ENCODE results near the gene LRRTM3. TPM values are rescaled to one million over a fixed set of nuclear protein-coding genes. Genes with fewer than 3 reads are reported as not detected.

LRRTM3 gene
- total and polyA plus RNA-seq, 5 donors = 0.02 TPM; not detected in 4

- ATAC-seq = no peak
- no peak overlapping the region for H3K4me3 ChIP-seq (ENCODE audit: low read length)
- H3K9me3 ChIP-seq (ENCODE audit: control insufficient read depth, low read length) = no peaks in the 10 kb centered on the region
- H3K27me3 ChIP-seq (ENCODE audit: control insufficient read depth, insufficient read depth) = no peaks in the 10 kb centered on the region
- intact Hi-C loops (cut with DNase I) = no loop called here
- H3K4me1 ChIP-seq (ENCODE audit: control insufficient read depth, insufficient read depth, low read length) = no peaks in the 10 kb centered on the region
- peak in 1 of 3 donors; percentile 16 for DNase-seq
- H3K27ac ChIP-seq (ENCODE audit: low read length) = no peak overlapping the region
- WGBS = 57% methylated on average over 6 of the region's 6 CpGs
These were observed 57.1 kb downstream of the LRRTM3 start for GRCh38 chr10:66982792-66983474.

- Histone ChIP-seq H3K9me3 (ENCODE audit: control insufficient read depth, low read length) (no peaks in the 10 kb centered on the region), H3K4me3 (ENCODE audit: low read length) (no peak overlapping the region), H3K27ac (ENCODE audit: low read length) (no peak overlapping the region), H3K27me3 (ENCODE audit: control insufficient read depth, insufficient read depth) (no peaks in the 10 kb centered on the region), H3K4me1 (ENCODE audit: control insufficient read depth, insufficient read depth, low read length) (no peaks in the 10 kb centered on the region)
- intact Hi-C loops (cut with DNase I) = no loop called here
- no peak for ATAC-seq
- no peak for DNase-seq
These were observed 57.6 kb downstream of the LRRTM3 start for GRCh38 chr10:66983475-66983818.

DNA sequence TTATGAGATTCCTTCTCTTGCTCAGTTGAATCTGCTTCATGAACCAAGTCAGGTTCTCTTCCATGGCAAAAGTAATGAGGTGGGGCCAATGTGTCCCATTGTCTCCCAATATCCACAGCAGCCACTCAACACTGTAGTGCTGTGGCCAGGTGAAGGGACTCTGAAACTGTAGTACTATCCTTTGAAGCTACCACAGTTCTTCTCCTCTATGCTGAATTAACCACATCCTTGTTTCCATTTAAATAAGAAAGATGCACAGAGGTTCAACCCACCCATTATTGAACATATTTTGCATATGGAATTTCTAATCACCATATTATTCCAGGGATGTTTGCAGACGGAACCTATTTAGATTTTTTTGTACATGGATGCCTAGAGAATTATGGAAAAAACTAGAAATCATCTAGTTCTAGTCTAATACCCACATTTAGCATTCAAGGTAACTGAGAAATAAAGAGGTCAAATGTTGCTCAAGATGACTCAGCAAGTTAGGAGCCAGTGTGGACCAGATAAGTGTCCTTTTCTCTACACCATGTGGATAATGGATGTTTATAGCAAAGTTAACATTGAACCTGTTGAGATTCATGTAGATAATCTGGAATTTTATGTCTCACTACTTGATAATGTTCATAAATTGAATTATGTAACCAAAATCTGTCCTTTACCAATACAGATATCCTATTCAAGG lies 64.5 kb downstream of the LRRTM3 start:
- intact Hi-C loops (cut with DNase I) = no loop called here
- no peaks in the 10 kb centered on the region for H3K4me1 ChIP-seq (ENCODE audit: control insufficient read depth, insufficient read depth, low read length)
- no peaks in the 10 kb centered on the region for H3K9me3 ChIP-seq (ENCODE audit: control insufficient read depth, low read length)
- 84% methylated on average over 1 of the region's 1 CpG for WGBS
- H3K27me3 ChIP-seq (ENCODE audit: control insufficient read depth, insufficient read depth) = no peaks in the 10 kb centered on the region
- H3K27ac ChIP-seq (ENCODE audit: low read length) = no peak overlapping the region
- H3K4me3 ChIP-seq (ENCODE audit: low read length) = no peak overlapping the region
- DNase-seq (no peak), ATAC-seq (no peak)

- Histone ChIP-seq H3K9me3 (ENCODE audit: control insufficient read depth, low read length) (no peaks in the 10 kb centered on the region), H3K4me3 (ENCODE audit: low read length) (no peak overlapping the region), H3K27me3 (ENCODE audit: control insufficient read depth, insufficient read depth) (no peaks in the 10 kb centered on the region), H3K27ac (ENCODE audit: low read length) (no peak overlapping the region), H3K4me1 (ENCODE audit: control insufficient read depth, insufficient read depth, low read length) (peaks cover 2% of the 10 kb centered on the region)
- intact Hi-C loops (cut with DNase I) = no loop called here
- 45% methylated on average over 1 of the region's 1 CpG for WGBS
- ATAC-seq (no peak), DNase-seq (no peak)
These were observed 71.2 kb downstream of the LRRTM3 start for GRCh38 chr10:66996996-66997395.

DNA sequence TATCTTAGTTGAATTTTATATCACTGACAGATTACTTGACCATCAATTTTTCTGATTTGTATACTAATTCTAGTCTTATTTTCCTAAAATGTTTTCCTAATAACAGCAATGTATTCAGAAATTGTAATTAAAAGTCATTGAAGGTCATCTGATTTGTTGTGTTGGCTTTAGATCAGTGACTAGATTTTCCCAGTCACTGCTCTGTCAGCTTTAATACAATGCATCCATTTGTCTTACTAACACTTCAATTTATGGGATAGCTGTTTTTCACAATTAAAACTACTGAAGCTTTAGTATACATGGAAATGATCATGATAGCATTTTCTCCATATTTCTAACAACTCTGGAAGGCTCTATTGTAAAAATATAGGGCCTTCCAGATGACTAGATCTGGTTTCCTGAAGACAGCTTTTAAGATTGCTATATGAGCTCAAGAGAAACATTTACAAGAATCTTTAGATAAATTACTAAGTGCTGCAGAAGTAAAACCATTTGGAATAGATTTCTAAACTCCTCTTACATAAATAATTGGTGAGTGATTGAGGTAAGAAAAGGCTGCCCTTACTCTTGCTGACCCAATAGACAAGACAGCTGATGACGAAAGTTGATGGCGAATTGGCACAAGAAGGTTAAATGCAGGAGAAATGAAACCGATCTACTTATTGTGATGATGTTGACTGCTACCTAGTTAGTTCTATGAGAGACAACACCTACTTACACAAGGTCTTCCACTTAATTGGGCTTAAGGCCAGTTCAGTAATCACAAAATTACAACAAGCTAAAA lies 74.1 kb downstream of the LRRTM3 start:
- intact Hi-C loops (cut with DNase I) = no loop called here
- 93% methylated on average over 3 of the region's 3 CpGs for WGBS

DNA sequence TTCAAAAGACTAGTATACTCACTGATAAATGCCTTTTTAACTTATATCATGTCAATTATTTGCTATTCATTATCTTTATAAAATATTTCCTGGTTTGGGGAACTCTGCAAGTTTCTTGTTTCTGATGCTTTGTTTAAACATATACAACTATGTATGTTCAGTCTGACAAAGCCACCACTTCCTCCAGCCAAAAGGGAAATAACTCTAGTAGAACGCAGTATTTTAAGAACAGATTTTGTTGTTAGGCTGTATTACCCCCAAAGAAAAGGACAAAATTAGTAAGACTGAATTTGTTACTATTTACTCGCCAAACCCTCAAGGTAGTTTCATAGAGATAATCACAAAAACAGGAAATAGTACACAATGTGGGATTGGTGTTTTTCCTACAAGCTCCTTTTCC lies 78.9 kb downstream of the LRRTM3 start:
- no peaks in the 10 kb centered on the region for H3K9me3 ChIP-seq (ENCODE audit: control insufficient read depth, low read length)
- no peaks in the 10 kb centered on the region for H3K27me3 ChIP-seq (ENCODE audit: control insufficient read depth, insufficient read depth)
- H3K4me1 ChIP-seq (ENCODE audit: control insufficient read depth, insufficient read depth, low read length) = peaks cover 2% of the 10 kb centered on the region
- H3K4me3 ChIP-seq (ENCODE audit: low read length) = no peak overlapping the region
- 62% methylated on average over 2 of the region's 2 CpGs for WGBS
- no peak overlapping the region for H3K27ac ChIP-seq (ENCODE audit: low read length)
- intact Hi-C loops (cut with DNase I) = no loop called here
- no peak for ATAC-seq
- no peak for DNase-seq

More for the DNA sequence above, 74.1 kb downstream of the LRRTM3 start:
- DNase-seq (no peak), ATAC-seq (no peak)
- Histone ChIP-seq H3K27ac (ENCODE audit: low read length) (no peak overlapping the region), H3K4me1 (ENCODE audit: control insufficient read depth, insufficient read depth, low read length) (peaks cover 2% of the 10 kb centered on the region), H3K4me3 (ENCODE audit: low read length) (no peak overlapping the region), H3K9me3 (ENCODE audit: control insufficient read depth, low read length) (no peaks in the 10 kb centered on the region), H3K27me3 (ENCODE audit: control insufficient read depth, insufficient read depth) (no peaks in the 10 kb centered on the region)

- 61% methylated on average over 1 of the region's 1 CpG for WGBS
- Histone ChIP-seq H3K27me3 (ENCODE audit: control insufficient read depth, insufficient read depth) (no peaks in the 10 kb centered on the region), H3K9me3 (ENCODE audit: control insufficient read depth, low read length) (no peaks in the 10 kb centered on the region), H3K4me3 (ENCODE audit: low read length) (no peak overlapping the region), H3K4me1 (ENCODE audit: control insufficient read depth, insufficient read depth, low read length) (no peaks in the 10 kb centered on the region), H3K27ac (ENCODE audit: low read length) (no peak overlapping the region)
- intact Hi-C loops (cut with DNase I) = no loop called here
- ATAC-seq (no peak), DNase-seq (no peak)
These were observed 80.1 kb downstream of the LRRTM3 start for GRCh38 chr10:67005981-67006380.

GRCh38 chr10:67011480-67011879 lies 85.6 kb downstream of the LRRTM3 start:
- ATAC-seq (no peak), DNase-seq (no peak)
- WGBS = 98% methylated on average over 1 of the region's 1 CpG
- Histone ChIP-seq H3K27me3 (ENCODE audit: control insufficient read depth, insufficient read depth) (no peaks in the 10 kb centered on the region), H3K27ac (ENCODE audit: low read length) (no peak overlapping the region), H3K4me1 (ENCODE audit: control insufficient read depth, insufficient read depth, low read length) (no peaks in the 10 kb centered on the region), H3K4me3 (ENCODE audit: low read length) (no peak overlapping the region), H3K9me3 (ENCODE audit: control insufficient read depth, low read length) (no peaks in the 10 kb centered on the region)
- intact Hi-C loops (cut with DNase I) = no loop called here

DNA sequence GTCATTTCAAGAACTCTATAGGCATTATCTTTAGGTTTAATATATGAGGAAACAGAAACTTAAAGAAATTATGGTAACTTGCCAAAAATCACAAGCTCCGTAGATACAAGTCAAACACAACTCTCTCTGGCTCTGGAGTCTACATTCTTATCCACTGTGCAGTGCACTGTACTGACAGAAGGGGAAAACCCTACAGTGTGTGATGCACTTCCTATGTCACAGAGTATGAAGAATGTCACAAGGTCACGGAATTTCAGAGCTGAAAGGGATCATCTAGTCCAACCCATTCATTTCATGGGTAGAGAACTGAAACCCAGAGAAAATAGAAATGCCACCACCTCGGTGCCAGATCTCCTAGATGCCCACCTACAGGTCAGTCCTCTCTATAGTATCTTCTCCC lies 86.1 kb downstream of the LRRTM3 start:
- intact Hi-C loops (cut with DNase I) = no loop called here
- DNase-seq (no peak), ATAC-seq (no peak)
- Histone ChIP-seq H3K27me3 (ENCODE audit: control insufficient read depth, insufficient read depth) (no peaks in the 10 kb centered on the region), H3K4me1 (ENCODE audit: control insufficient read depth, insufficient read depth, low read length) (no peaks in the 10 kb centered on the region), H3K4me3 (ENCODE audit: low read length) (no peak overlapping the region), H3K27ac (ENCODE audit: low read length) (no peak overlapping the region), H3K9me3 (ENCODE audit: control insufficient read depth, low read length) (no peaks in the 10 kb centered on the region)
- 62% methylated on average over 3 of the region's 3 CpGs for WGBS

- intact Hi-C loops (cut with DNase I) = no loop called here
These were observed 89.4 kb downstream of the LRRTM3 start for GRCh38 chr10:67015225-67015624.

GRCh38 chr10:67017218-67017617 lies 91.4 kb downstream of the LRRTM3 start:
- Histone ChIP-seq H3K27me3 (ENCODE audit: control insufficient read depth, insufficient read depth) (no peaks in the 10 kb centered on the region), H3K4me1 (ENCODE audit: control insufficient read depth, insufficient read depth, low read length) (no peaks in the 10 kb centered on the region), H3K9me3 (ENCODE audit: control insufficient read depth, low read length) (no peaks in the 10 kb centered on the region), H3K4me3 (ENCODE audit: low read length) (no peak overlapping the region), H3K27ac (ENCODE audit: low read length) (no peak overlapping the region)
- no peak for ATAC-seq
- 83% methylated on average over 2 of the region's 2 CpGs for WGBS
- intact Hi-C loops (cut with DNase I) = no loop called here
- DNase-seq = no peak

More at GRCh38 chr10:67015225-67015624, 89.4 kb downstream of the LRRTM3 start:
- H3K4me3 ChIP-seq (ENCODE audit: low read length) = no peak overlapping the region
- H3K27ac ChIP-seq (ENCODE audit: low read length) = no peak overlapping the region
- no peaks in the 10 kb centered on the region for H3K9me3 ChIP-seq (ENCODE audit: control insufficient read depth, low read length)
- H3K27me3 ChIP-seq (ENCODE audit: control insufficient read depth, insufficient read depth) = no peaks in the 10 kb centered on the region
- H3K4me1 ChIP-seq (ENCODE audit: control insufficient read depth, insufficient read depth, low read length) = no peaks in the 10 kb centered on the region
- ATAC-seq (no peak), DNase-seq (no peak)
- 65% methylated on average over 1 of the region's 1 CpG for WGBS
